H9 (cell line): Measurements from ENCODE around the gene CNTFR. TPM values are rescaled to one million over a fixed set of nuclear protein-coding genes. Genes with fewer than 3 reads are reported as not detected.

ENCODE experiments used
- DNase-seq: peaks from one replicate; pipeline ENCODE4 v3.0.0-alpha.2; 2017
- H2AFZ ChIP-seq: one replicate; pipeline ENCODE4 v1.6.1; 2013; ENCODE audit warnings: mild to moderate bottlenecking, low read length, control low read depth, moderate library complexity
- H2AK5ac ChIP-seq: 2 replicates; pipeline ENCODE4 v1.6.1; 2013; ENCODE audit warnings: low read length, control low read depth, mixed read lengths; ENCODE audit not compliant: insufficient read length
- H2BK120ac ChIP-seq: one replicate; pipeline ENCODE4 v1.6.1; 2013; ENCODE audit warnings: low read depth, mild to moderate bottlenecking, low read length, control low read depth, inconsistent platforms; ENCODE audit not compliant: poor library complexity, severe bottlenecking
- H2BK12ac ChIP-seq: 2 replicates; pipeline ENCODE4 v1.6.1; 2013; ENCODE audit warnings: low read length, control low read depth, mixed read lengths, low read depth; ENCODE audit not compliant: insufficient read length
- H2BK15ac ChIP-seq: 2 replicates; pipeline ENCODE4 v1.6.1; 2013; ENCODE audit warnings: low read depth, low read length, control low read depth
- H2BK20ac ChIP-seq: one replicate; pipeline ENCODE4 v1.6.1; 2013; ENCODE audit warnings: low read depth, mild to moderate bottlenecking, low read length, control low read depth, inconsistent platforms; ENCODE audit not compliant: poor library complexity, severe bottlenecking
- H2BK5ac ChIP-seq: 2 replicates; pipeline ENCODE4 v1.6.1; 2013; ENCODE audit warnings: low read length, control low read depth, mixed read lengths; ENCODE audit not compliant: insufficient read length
- H3K14ac ChIP-seq: 2 replicates; pipeline ENCODE4 v1.6.1; 2013; ENCODE audit warnings: low read length, control low read depth; ENCODE audit not compliant: insufficient read depth
- H3K18ac ChIP-seq: 2 replicates; pipeline ENCODE4 v1.6.1; 2013; ENCODE audit warnings: low read depth, mild to moderate bottlenecking, mixed read lengths, low read length, control low read depth; ENCODE audit not compliant: insufficient read length
- H3K23ac ChIP-seq: 2 replicates; pipeline ENCODE4 v1.6.1; 2013; ENCODE audit warnings: low read length, control low read depth, mixed read lengths, low read depth; ENCODE audit not compliant: insufficient read length
- H3K23me2 ChIP-seq: 2 replicates; pipeline ENCODE4 v1.6.1; 2013; ENCODE audit warnings: low read depth, mild to moderate bottlenecking, mixed read lengths, low read length, control low read depth; ENCODE audit not compliant: insufficient read length, poor library complexity, severe bottlenecking
- H3K27ac ChIP-seq: 2 replicates; pipeline ENCODE4 v1.5.1; 2013; ENCODE audit warnings: low read length, control low read depth, mixed read lengths, low read depth; ENCODE audit not compliant: insufficient read length
- H3K27me3 ChIP-seq: 2 replicates; pipeline ENCODE4 v1.6.1; 2013; ENCODE audit warnings: low read length, control low read depth, inconsistent platforms; ENCODE audit not compliant: insufficient read depth
- H3K4ac ChIP-seq: 2 replicates; pipeline ENCODE4 v1.6.1; 2013; ENCODE audit warnings: low read depth, mild to moderate bottlenecking, control low read depth, inconsistent platforms, low read length, moderate library complexity
- H3K4me1 ChIP-seq: 2 replicates; pipeline ENCODE4 v1.6.1; 2013; ENCODE audit warnings: low read length, control low read depth, inconsistent platforms; ENCODE audit not compliant: insufficient read depth
- H3K4me2 ChIP-seq: 2 replicates; pipeline ENCODE4 v1.6.1; 2013; ENCODE audit warnings: low read length, control low read depth, mixed read lengths; ENCODE audit not compliant: insufficient read length, insufficient read depth
- H3K56ac ChIP-seq: 2 replicates; pipeline ENCODE4 v1.6.1; 2013; ENCODE audit warnings: low read depth, mild to moderate bottlenecking, mixed read lengths, low read length, control low read depth; ENCODE audit not compliant: insufficient read length
- H3K79me1 ChIP-seq: 2 replicates; pipeline ENCODE4 v1.6.1; 2013; ENCODE audit warnings: low read depth, mild to moderate bottlenecking, moderate library complexity, low read length, control low read depth, inconsistent platforms; ENCODE audit not compliant: insufficient read depth, poor library complexity, severe bottlenecking
- H3K79me2 ChIP-seq: 2 replicates; pipeline ENCODE4 v1.6.1; 2013; ENCODE audit warnings: low read length, control low read depth, inconsistent platforms; ENCODE audit not compliant: insufficient read depth
- H3K9ac ChIP-seq: 2 replicates; pipeline ENCODE4 v1.6.1; 2013; ENCODE audit warnings: low read length, control low read depth, mixed read lengths; ENCODE audit not compliant: insufficient read length; ENCODE audit errors: extremely low read depth
- H3K9me3 ChIP-seq: one replicate; pipeline ENCODE4 v1.6.1; 2013; ENCODE audit warnings: low read depth, low read length, inconsistent platforms; ENCODE audit not compliant: control insufficient read depth
- H3T11ph ChIP-seq: one replicate; pipeline ENCODE4 v1.6.1; 2013; ENCODE audit warnings: mild to moderate bottlenecking, low read length, control low read depth, inconsistent platforms
- H4K20me1 ChIP-seq: one replicate; pipeline ENCODE4 v1.6.1; 2013; ENCODE audit not compliant: control insufficient read depth, insufficient read length, insufficient read depth
- H4K5ac ChIP-seq: 2 replicates; pipeline ENCODE4 v1.6.1; 2013; ENCODE audit warnings: low read depth, mild to moderate bottlenecking, mixed read lengths, low read length, control low read depth; ENCODE audit not compliant: insufficient read length
- H4K8ac ChIP-seq: replicated peaks from 2 replicates; pipeline ENCODE4 v1.6.1; 2013; ENCODE audit warnings: low read length, control low read depth, mixed read lengths, low read depth; ENCODE audit not compliant: insufficient read length
- H4K91ac ChIP-seq: 2 replicates; pipeline ENCODE4 v1.6.1; 2013; ENCODE audit warnings: low read depth, mild to moderate bottlenecking, moderate library complexity, mixed read lengths, low read length, control low read depth; ENCODE audit not compliant: insufficient read length
- H3K27ac Mint-ChIP-seq, 3 experiments: 2 replicates in 2 of 3; 3 replicates in 1 of 3; pipeline ENCODE4 v1.8.0; 2020 to 2021; ENCODE audit warnings: mixed read lengths in 3 of 3, mild to moderate bottlenecking in 1 of 3, moderate library complexity in 1 of 3
- H3K27me3 Mint-ChIP-seq: 2 replicates; pipeline ENCODE4 v1.8.0; 2021; ENCODE audit warnings: low read depth, mild to moderate bottlenecking, moderate library complexity, mixed read lengths
- H3K36me3 Mint-ChIP-seq, 3 experiments: 2 replicates in 2 of 3; 3 replicates in 1 of 3; pipeline ENCODE4 v1.8.0; 2020 to 2021; ENCODE audit warnings: low read depth in 3 of 3, mixed read lengths in 3 of 3; ENCODE audit not compliant: insufficient read depth in 1 of 3
- H3K4me1 Mint-ChIP-seq, 2 experiments: 2 replicates each; pipeline ENCODE4 v1.8.0; 2020; ENCODE audit warnings: mixed read lengths in 2 of 2
- H3K4me3 Mint-ChIP-seq, 2 experiments: 2 replicates in 1 of 2; 3 replicates in 1 of 2; pipeline ENCODE4 v1.8.0; 2020 to 2021; ENCODE audit warnings: mild to moderate bottlenecking in 2 of 2, mixed read lengths in 2 of 2, moderate library complexity in 1 of 2
- H3K9me3 Mint-ChIP-seq, 2 experiments: 2 replicates in 1 of 2; 3 replicates in 1 of 2; pipeline ENCODE4 v1.8.0; 2020; ENCODE audit warnings: mild to moderate bottlenecking in 2 of 2, mixed read lengths in 2 of 2, moderate library complexity in 1 of 2
- WGBS: extraction: QIAGEN DNeasy Blood & Tissue Kit; methylation state at CpG from one replicate; pipeline ENCODE4 v1.1.7; 2013; ENCODE audit warnings: missing lambda C conversion rate, low lambda C conversion rate, mixed read lengths; ENCODE audit not compliant: insufficient read length; ENCODE audit errors: extremely low coverage; 5-methylcytosine and 5-hydroxymethylcytosine counted together
- total RNA-seq: library from RNA; stranded (reverse); gene quantifications from 2 replicates; pipeline ENCODE4 v1.2.1, GENCODE V29; 2021
- TF ChIP-seq, protein P1 (sequence below): fragments of 200-600 bp; sonication (generic); conservative IDR thresholded peaks from 3 replicates; pipeline ENCODE4 v1.8.0; 2021; ENCODE audit warnings: antibody characterized with exemption, mild to moderate bottlenecking

CNTFR gene
- total RNA-seq, 1 experiment from 2014 or later: 0.55 TPM

DNA sequence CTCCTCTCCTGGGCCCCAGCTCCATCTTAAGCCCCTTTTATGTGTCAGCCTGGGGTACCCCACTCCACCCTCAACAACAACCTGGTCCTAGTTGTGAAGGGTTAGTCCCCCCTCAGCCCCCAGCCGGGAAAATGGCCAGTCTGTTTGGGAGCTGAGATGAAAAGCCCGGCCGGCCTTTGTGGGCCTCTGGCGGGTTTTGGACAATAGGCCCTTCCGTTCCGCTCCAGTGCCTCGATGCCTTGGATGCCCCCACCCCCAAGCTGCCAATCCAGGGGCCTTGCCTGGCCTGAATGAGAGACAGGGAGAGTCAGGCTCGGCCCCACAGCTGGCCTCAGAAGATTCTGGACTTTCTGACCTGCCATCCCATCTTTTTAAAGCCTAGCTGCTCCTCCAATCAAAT lies 9.2 kb downstream of the CNTFR start:
- H3T11ph ChIP-seq: no peak overlapping the region
- no peak overlapping the region for H4K91ac ChIP-seq
- Mint-ChIP-seq H3K36me3 (no peaks in the 10 kb centered on the region), H3K9me3 (peaks cover 0 to 5% of the 10 kb centered on the region in 2 experiments; a peak in 1 of 5 replicates), H3K4me1 (peaks cover 46 to 48% of the 10 kb centered on the region in 2 experiments), H3K4me3 (no peak overlapping the region; a peak in 1 of 5 replicates), H3K27ac (no peak overlapping the region; a peak in 1 of 7 replicates), H3K27me3 (peaks cover 95% of the 10 kb centered on the region)
- no peak overlapping the region for H2AFZ ChIP-seq
- no peak overlapping the region for H4K5ac ChIP-seq
- no peak overlapping the region for H3K4me2 ChIP-seq
- peaks cover 3% of the 10 kb centered on the region for H4K20me1 ChIP-seq
- H2BK12ac ChIP-seq: no peak overlapping the region
- no CpG with 5 or more reads among the region's 8 CpGs for WGBS
- H2BK15ac ChIP-seq: no peak overlapping the region
- peaks cover 13% of the 10 kb centered on the region for H3K4me1 ChIP-seq
- no peak overlapping the region for H3K56ac ChIP-seq
- no peak overlapping the region for H2BK5ac ChIP-seq
- no peak overlapping the region for H4K8ac ChIP-seq
- no peaks in the 10 kb centered on the region for H3K79me2 ChIP-seq
- H3K79me1 ChIP-seq: no peaks in the 10 kb centered on the region
- no peak overlapping the region for H3K14ac ChIP-seq
- no peak for DNase-seq
- no peak overlapping the region for H2BK120ac ChIP-seq
- peaks cover 7% of the 10 kb centered on the region for H3K23me2 ChIP-seq
- no peak overlapping the region for H3K27ac ChIP-seq
- H3K4ac ChIP-seq: no peak overlapping the region
- H2BK20ac ChIP-seq: no peak overlapping the region
- no peak overlapping the region for H2AK5ac ChIP-seq
- no peak overlapping the region for H3K23ac ChIP-seq
- no peak overlapping the region for H3K18ac ChIP-seq
- H3K9ac ChIP-seq: no peak overlapping the region
- TF ChIP-seq, protein P1, sequence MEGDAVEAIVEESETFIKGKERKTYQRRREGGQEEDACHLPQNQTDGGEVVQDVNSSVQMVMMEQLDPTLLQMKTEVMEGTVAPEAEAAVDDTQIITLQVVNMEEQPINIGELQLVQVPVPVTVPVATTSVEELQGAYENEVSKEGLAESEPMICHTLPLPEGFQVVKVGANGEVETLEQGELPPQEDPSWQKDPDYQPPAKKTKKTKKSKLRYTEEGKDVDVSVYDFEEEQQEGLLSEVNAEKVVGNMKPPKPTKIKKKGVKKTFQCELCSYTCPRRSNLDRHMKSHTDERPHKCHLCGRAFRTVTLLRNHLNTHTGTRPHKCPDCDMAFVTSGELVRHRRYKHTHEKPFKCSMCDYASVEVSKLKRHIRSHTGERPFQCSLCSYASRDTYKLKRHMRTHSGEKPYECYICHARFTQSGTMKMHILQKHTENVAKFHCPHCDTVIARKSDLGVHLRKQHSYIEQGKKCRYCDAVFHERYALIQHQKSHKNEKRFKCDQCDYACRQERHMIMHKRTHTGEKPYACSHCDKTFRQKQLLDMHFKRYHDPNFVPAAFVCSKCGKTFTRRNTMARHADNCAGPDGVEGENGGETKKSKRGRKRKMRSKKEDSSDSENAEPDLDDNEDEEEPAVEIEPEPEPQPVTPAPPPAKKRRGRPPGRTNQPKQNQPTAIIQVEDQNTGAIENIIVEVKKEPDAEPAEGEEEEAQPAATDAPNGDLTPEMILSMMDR: no peak
- H3K9me3 ChIP-seq: no peaks in the 10 kb centered on the region
- peaks cover 33% of the 10 kb centered on the region for H3K27me3 ChIP-seq
